HG02840 (cell line): ENCODE results near the gene GBP2.

Source experiments
- ATAC-seq: cut with Tn5 transposase; IDR thresholded peaks from one replicate; pipeline ENCODE4 v1.9.1; 2021; ENCODE audit warnings: mild to moderate bottlenecking, moderate library complexity, moderate number of reproducible peaks; ENCODE audit not compliant: unreplicated experiment, low FRiP score

GBP2 gene

DNA sequence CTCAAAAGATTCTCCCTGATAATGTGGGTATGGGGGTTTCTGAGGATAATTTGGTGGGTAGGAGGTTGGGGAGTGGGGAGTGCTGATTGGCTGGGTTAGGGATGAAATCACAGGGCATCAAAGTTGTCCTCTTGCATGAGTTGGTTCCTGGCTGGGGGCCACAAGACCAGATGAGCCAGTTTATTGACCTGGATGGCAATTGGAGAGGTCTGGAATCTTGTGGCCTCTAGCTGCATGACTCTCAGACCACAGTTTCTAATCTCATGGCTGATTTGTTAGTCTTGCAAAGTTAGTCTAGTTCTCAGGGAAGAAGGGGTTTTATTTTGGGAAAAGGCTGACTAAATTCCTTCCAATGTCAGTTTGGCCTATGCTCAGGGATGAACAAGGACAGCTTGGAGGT is 57.6 kb downstream of the GBP2 start:
- no peak for ATAC-seq

- peak; percentile 55 for ATAC-seq
Measured at GRCh38 chr1:89065079-89065868, 60.6 kb downstream of the GBP2 start, which contains the start of gene GBP1. GBP1 (minus strand) TSS chr1:89065208; CDS start chr1:89063234, 1,974 bp downstream.

GRCh38 chr1:89064632-89065031 is 61.3 kb downstream of the GBP2 start:
- ATAC-seq = peak; percentile 34

DNA sequence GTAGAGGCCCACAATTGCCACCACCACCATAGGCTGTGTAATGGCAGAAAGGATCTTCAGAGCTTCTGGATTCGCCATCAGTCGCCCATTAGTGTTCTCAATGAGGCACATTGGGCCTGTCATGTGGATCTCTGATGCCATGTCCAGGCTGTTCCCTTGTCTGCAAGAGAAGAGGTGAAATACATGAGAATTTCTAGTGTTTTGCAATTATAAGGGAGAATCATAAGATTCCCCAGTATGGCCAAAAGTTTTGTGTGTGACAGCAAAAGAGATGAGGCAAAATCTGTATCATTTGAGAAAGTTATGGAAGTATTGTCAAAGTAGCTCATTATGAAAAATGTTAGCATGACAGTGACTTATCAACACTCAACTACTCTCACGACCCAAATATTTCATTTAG is 62.8 kb downstream of the GBP2 start:
- ATAC-seq = no peak

GRCh38 chr1:89060091-89060490 is 65.8 kb downstream of the GBP2 start:
- ATAC-seq = no peak
